ENCODE measurements around the gene MPP3. TPM values are rescaled to one million over a fixed set of nuclear protein-coding genes. Genes with fewer than 3 reads are reported as not detected.

The MPP3 gene
- total RNA-seq, 1 experiment from 2014 or later, result 5.7 TPM

DNA sequence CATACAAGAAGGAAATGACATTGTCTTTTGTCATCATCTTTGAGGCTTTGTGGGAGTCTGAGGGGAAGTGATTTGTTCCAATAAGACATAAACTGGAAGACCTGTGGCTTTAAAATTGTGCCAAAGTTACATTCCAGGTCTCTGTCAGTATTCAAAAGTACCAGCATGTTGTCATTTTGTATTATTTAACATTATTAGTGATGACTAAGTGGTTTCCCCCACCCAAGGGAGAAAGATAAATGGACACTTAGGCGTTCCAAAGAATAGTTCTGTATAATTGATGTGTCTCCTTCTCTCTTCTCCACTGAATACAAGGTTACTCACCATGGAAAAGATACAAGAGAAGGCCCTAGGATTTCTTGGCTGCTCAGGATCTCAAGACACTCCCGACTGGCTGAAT is 48.9 kb downstream of the MPP3 start:
- POLR2A ChIA-PET (ENCODE audit: low non-redundant PET), result no interaction called here
- no peak overlapping the region for H3K27ac ChIP-seq (ENCODE audit: low read depth, low read length, poor library complexity, severe bottlenecking)
- H3K36me3 ChIP-seq (ENCODE audit: insufficient read depth, low read length, poor library complexity, severe bottlenecking), result no peaks in the 10 kb centered on the region
- TF ChIP-seq, protein P1, sequence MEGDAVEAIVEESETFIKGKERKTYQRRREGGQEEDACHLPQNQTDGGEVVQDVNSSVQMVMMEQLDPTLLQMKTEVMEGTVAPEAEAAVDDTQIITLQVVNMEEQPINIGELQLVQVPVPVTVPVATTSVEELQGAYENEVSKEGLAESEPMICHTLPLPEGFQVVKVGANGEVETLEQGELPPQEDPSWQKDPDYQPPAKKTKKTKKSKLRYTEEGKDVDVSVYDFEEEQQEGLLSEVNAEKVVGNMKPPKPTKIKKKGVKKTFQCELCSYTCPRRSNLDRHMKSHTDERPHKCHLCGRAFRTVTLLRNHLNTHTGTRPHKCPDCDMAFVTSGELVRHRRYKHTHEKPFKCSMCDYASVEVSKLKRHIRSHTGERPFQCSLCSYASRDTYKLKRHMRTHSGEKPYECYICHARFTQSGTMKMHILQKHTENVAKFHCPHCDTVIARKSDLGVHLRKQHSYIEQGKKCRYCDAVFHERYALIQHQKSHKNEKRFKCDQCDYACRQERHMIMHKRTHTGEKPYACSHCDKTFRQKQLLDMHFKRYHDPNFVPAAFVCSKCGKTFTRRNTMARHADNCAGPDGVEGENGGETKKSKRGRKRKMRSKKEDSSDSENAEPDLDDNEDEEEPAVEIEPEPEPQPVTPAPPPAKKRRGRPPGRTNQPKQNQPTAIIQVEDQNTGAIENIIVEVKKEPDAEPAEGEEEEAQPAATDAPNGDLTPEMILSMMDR (conservative IDR thresholded peaks at IDR 0.05; ENCODE audit: low read depth, low read length), result no peak
- TF ChIP-seq EZH2 (IDR thresholded peaks at IDR 0.05; ENCODE audit: borderline replicate concordance, low read depth, low read length, poor library complexity, severe bottlenecking), result no peak
- peak; percentile 9 for DNase-seq (ENCODE audit: low spot score)
- H3K9me3 ChIP-seq (ENCODE audit: low read depth, low read length, poor library complexity, severe bottlenecking), result no peaks in the 10 kb centered on the region
- BruUV-seq (replicated peaks), result no TSS peak
- intact Hi-C loops (cut with micrococcal nuclease; ENCODE audit: unreplicated experiment), result no loop called here
- peaks cover 12% of the 10 kb centered on the region for H3K4me1 ChIP-seq (ENCODE audit: insufficient read depth, low read length, poor library complexity, severe bottlenecking)
- no peaks in the 10 kb centered on the region for H3K27me3 ChIP-seq (replicated peaks; ENCODE audit: insufficient read depth, low read depth, low read length, poor library complexity)
- H3K4me3 ChIP-seq (ENCODE audit: low read depth, low read length, poor library complexity, severe bottlenecking), result no peak overlapping the region
- CTCF ChIA-PET, result no interaction called here

DNA sequence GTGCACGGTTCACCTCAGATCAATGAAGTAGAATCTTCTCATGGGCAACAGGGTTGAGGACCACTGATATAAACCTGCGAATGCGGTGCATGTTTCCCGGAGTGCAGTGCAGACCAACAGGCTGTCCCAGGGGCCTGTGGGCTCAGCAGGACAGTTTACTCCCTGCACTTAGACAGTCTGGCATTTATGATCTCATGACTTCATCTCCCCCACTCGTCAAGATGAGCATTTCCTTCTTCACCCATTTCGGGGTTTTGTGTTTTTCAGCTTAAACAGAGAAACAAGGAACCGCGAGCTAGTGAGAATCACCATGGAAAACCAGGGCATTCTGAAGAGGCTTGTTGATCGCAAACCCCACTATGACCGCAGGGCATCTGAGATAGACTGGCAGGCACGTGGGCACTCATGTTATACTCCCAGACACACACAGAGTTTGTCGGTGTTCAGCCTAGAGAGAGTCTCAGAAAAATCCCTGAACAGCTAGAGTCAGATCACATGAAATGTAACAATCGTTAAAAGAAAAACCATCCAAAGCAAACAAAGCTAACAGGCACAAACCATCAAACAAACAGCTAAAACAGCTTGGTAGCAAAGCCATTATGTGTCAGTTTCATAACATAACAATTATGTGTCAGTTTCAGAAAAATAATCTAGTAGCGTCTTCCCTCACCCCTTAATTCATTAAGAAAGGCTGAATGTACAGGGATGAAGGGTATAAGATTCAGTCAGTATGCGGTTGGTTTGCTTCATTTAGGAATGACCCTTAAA is 49.8 kb downstream of the MPP3 start:
- no peak overlapping the region for H3K4me3 ChIP-seq (ENCODE audit: low read depth, low read length, poor library complexity, severe bottlenecking)
- ChIA-PET POLR2A (ENCODE audit: low non-redundant PET) (no interaction called here), CTCF (no interaction called here)
- H3K4me1 ChIP-seq (ENCODE audit: insufficient read depth, low read length, poor library complexity, severe bottlenecking), result peaks cover 8% of the 10 kb centered on the region
- H3K9me3 ChIP-seq (ENCODE audit: low read depth, low read length, poor library complexity, severe bottlenecking), result no peaks in the 10 kb centered on the region
- H3K36me3 ChIP-seq (ENCODE audit: insufficient read depth, low read length, poor library complexity, severe bottlenecking), result no peaks in the 10 kb centered on the region
- intact Hi-C loops (cut with micrococcal nuclease; ENCODE audit: unreplicated experiment), result no loop called here
- no peaks in the 10 kb centered on the region for H3K27me3 ChIP-seq (replicated peaks; ENCODE audit: insufficient read depth, low read depth, low read length, poor library complexity)
- no peak overlapping the region for H3K27ac ChIP-seq (ENCODE audit: low read depth, low read length, poor library complexity, severe bottlenecking)
- TF ChIP-seq EZH2 (IDR thresholded peaks at IDR 0.05; ENCODE audit: borderline replicate concordance, low read depth, low read length, poor library complexity, severe bottlenecking), result no peak
- TF ChIP-seq, protein P1 (conservative IDR thresholded peaks at IDR 0.05; ENCODE audit: low read depth, low read length), result no peak
- no peak for DNase-seq (ENCODE audit: low spot score)
- no TSS peak for BruUV-seq (replicated peaks)

DNA sequence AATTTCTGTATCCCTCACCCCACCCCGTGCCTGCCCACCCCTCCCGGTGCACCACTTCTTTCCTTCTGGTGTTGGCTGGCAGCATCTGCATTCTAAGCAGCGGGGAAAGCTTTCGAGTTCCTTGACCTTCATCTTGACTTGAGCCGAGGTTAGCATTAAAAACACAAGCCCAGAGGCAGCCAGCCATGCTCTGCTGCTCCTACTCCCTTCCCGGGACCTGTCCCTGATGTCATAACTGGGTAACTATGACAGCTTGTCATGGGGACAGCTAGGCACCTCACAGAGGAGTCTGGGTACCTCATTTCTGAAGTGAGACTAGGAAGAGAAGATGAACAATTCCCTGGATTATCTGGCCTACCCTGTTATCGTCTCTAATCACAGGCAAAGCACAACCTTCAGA is 52.8 kb downstream of the MPP3 start, which contains the start of gene CFAP97D1:
TSS of gene CFAP97D1 (plus strand) at position 301 of the 400 bp plus-strand sequence. CDS start at position 329, 28 bp downstream.
- BruUV-seq (replicated peaks), result no TSS peak
- ChIA-PET CTCF (no interaction called here), POLR2A (ENCODE audit: low non-redundant PET) (no interaction called here)
- intact Hi-C loops (cut with micrococcal nuclease; ENCODE audit: unreplicated experiment), result no loop called here
- no peak within 1 kb of the TSS for H3K27ac ChIP-seq (ENCODE audit: low read depth, low read length, poor library complexity, severe bottlenecking)
- H3K9me3 ChIP-seq (ENCODE audit: low read depth, low read length, poor library complexity, severe bottlenecking), result no peaks in the 10 kb centered on the region
- DNase-seq (ENCODE audit: low spot score), result no peak
- no peaks in the 10 kb centered on the region for H3K4me1 ChIP-seq (ENCODE audit: insufficient read depth, low read length, poor library complexity, severe bottlenecking)
- peak within 1 kb of the TSS; percentile 74 for H3K4me3 ChIP-seq (ENCODE audit: low read depth, low read length, poor library complexity, severe bottlenecking)
- no peaks in the 10 kb centered on the region for H3K27me3 ChIP-seq (replicated peaks; ENCODE audit: insufficient read depth, low read depth, low read length, poor library complexity)
- TF ChIP-seq, protein P1 (conservative IDR thresholded peaks at IDR 0.05; ENCODE audit: low read depth, low read length), result no peak
- no peak for TF ChIP-seq EZH2 (IDR thresholded peaks at IDR 0.05; ENCODE audit: borderline replicate concordance, low read depth, low read length, poor library complexity, severe bottlenecking)
- no peaks in the 10 kb centered on the region for H3K36me3 ChIP-seq (ENCODE audit: insufficient read depth, low read length, poor library complexity, severe bottlenecking)

Measured in A673 (cell line).